HG03442 (cell line): ENCODE data around the gene RPTOR.

ENCODE experiments used
- ATAC-seq: cut with Tn5 transposase; IDR thresholded peaks from one replicate; pipeline ENCODE4 v1.9.1; 2021; ENCODE audit warnings: mild to moderate bottlenecking, moderate library complexity; ENCODE audit not compliant: unreplicated experiment

The RPTOR gene

DNA sequence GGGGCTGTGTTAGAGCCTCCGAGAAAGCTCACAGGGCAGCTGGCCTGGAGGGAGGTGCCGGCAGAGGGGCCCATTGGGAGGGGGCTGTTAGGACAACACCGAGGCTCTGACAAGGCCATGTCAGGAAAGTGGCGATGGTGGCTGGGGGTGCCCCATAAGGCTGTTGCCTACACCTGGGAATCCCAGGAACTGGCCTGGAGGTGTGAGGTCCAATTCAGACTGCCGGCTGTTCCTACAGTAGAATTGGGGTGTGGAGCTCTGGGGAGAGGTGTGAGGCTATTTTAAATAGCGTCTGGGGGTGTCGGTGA is 292.0 kb downstream of the RPTOR start:
- ATAC-seq, result no peak

DNA sequence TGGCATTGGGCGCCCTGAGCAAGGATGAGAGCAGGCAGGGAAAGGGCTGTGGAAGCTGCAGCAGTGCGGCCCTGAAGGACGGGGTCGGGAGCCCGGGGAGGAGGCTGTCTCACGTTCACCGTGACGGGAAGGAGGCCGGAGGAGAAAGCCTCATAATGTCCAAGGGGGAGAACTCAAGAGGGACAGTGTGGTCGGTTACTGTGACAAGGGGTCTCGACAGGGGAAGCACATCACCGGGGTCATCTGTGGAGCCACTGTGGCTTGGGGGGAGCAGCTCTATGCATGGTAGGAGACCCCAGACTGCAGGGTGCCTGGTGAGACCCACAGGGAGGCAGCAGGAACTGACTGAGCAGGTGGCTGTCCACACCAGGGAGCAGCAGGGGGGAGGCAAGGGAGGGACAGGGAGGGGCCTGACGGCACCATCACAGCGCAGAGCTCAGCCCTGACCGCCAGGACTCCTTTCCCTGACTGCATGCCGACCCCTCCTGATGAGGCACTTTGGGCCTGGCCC is 292.4 kb downstream of the RPTOR start:
- ATAC-seq, result no peak

- ATAC-seq, result no peak
Observed at GRCh38 chr17:80837711-80838110, 293.1 kb downstream of the RPTOR start.

DNA sequence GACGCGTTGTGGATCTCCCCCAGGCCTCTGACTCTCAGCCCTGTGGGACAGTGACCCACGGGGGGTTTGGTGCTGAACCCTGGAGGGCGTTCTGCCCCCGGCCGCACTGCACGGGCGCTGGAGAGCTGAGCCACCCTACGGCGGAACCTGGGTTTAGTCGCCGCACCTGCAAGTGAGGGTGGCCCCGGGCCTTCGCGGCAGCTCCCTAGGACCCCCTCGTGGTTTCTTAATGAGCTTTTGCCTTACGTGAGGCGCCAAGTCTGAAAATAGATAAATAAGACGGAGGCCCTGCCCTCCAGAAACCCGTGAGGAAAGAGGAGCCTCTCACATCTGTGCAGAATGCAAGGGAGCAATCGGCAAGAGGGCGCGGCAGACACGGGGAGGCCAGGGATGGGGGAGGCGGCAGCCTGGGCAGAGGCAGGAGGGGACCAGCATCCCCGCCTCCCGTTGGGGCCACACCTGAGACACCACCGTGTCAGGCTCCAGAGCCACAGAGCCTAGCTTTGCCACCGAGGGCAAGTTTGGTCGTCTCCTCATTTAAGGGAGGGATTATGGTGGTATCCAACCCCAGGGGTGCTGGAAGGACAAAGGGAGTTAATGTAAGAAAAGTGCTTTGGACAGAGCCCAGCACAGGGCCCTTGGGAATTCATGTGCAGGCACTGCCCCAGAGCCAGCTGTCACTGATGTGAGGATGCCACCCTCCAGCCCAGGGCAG is 293.8 kb downstream of the RPTOR start:
- no peak for ATAC-seq

- no peak for ATAC-seq
Observed at GRCh38 chr17:80839026-80839345, 294.3 kb downstream of the RPTOR start.

DNA sequence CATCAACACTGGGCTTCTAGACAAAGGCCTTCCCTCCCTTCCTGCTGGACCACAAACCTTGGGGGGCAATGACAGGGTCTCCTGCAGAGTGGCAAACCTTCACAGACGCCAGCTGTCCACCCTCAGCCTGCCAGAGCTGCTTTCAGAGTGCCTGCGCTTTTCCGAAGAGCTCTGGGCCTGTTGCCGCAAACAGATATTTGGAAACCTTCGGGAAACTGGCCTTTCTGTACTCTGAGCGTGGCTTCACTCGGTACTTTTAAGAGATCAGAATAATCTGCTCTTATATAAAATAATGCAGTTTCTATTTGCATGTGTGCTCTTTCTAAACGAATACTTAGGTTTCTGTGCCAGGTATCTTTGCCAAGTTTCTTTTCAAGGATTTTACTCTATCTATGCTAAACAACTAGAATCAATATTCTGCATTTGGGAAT is 294.9 kb downstream of the RPTOR start:
- ATAC-seq, result no peak

- no peak for ATAC-seq
Observed at GRCh38 chr17:80839970-80840369, 295.3 kb downstream of the RPTOR start.

- no peak for ATAC-seq
Observed at GRCh38 chr17:80842456-80843013, 297.9 kb downstream of the RPTOR start.

DNA sequence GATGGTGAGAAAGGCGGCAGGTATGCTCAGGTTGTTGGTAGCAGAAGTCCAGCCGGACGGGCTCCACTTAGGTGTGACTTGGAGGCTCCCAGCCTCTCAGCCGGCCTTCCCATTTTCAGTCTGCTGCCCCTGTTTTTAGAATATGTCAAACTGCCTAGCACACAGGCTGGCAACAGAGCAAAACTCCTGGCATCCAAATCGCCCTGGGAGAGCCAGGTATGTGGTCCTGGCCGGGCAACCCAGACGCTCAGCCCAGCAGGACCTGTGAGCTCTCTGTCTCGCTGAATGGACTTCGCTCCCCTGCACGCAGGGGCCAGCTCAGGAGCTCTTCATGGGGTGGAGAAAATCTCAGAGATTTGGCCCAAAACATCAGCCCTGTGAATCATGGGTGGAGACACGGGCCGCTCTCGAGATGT is 299.1 kb downstream of the RPTOR start:
- ATAC-seq, result no peak

DNA sequence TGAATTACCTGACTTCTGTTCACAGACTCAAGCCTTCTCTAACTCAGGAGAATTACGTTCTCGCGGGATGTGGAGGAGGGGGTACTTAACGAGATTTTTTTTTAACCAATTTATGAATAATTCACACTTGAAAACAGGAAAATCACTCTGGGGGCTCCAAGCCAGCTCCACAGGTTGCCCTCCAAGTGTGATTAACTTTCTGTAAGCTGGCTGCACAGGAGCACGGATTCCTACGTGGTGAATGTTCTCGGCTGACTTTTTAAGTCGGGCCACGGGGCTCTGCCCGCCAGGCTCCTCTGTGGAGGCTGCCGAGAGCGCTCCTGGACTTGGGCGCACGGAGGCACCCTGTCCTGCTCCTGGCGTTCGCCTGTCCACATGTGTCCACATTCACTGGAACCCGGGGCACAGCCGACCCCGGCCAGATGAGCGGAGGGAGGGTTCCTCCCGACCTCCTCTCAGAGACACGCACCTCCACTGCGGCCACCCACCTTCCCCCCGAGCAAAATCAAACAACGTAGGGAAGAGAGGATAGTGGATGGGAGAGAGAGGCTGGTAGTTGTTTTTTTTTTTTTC is 299.9 kb downstream of the RPTOR start:
- no peak for ATAC-seq

- ATAC-seq, result no peak
Observed at GRCh38 chr17:80845069-80845862, 300.6 kb downstream of the RPTOR start.

DNA sequence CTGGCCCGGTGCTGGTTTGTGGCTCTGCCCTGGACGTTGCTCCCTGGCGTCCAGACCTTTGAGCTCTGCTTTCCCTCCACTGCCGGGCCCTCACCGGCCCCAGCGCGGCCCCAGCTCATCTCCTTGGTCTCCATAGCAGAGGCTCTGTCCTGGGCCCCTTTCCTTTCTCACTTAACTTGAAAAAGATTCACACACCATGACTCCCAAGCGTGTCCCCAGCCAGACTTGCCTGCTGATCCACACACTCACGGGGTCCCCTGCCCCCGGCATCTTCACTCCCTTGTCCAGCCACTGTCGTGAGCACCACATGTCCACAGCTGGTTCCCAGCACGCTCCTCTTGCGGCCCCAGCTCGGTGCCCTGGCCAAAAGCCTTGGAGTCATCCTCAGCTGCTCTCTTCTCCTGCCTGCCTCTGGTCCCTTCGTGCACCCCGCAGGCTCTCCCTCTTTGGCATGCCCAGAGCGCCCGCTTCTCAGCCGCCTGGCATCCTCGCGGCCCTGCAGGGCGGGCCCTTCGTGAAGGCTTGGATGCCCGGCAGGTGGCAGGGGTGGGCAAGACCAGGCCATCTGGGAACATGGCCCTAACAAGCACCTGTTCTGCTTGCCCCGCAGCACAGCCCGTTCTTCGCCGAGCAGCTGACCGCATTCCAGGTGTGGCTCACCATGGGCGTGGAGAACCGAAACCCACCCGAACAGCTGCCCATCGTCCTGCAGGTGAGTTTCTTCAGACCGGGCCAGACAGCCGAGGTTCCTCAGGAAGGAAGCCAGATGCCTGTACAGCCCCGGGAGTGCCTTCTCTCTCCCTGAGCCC is 301.4 kb downstream of the RPTOR start:
- ATAC-seq, result no peak

DNA sequence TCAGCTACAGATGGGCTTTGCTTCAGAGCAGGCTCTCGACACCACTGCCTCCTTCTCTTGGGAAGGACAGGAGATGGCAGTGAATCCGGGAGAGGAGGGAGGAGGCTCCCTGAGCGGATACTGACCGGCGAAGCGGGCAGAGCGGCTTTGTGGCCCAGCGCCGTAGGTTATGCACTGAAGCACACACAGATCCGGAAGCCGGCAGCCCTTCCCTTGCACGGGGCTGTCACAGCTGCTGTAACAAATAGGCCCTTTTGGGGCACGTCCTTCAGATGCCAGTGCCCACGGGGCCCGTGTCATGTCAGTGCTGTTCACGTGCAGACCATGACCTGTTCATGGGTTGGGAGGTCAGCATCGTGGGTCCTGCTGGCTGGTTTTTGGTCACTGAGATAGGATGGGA is 302.3 kb downstream of the RPTOR start:
- ATAC-seq, result no peak

DNA sequence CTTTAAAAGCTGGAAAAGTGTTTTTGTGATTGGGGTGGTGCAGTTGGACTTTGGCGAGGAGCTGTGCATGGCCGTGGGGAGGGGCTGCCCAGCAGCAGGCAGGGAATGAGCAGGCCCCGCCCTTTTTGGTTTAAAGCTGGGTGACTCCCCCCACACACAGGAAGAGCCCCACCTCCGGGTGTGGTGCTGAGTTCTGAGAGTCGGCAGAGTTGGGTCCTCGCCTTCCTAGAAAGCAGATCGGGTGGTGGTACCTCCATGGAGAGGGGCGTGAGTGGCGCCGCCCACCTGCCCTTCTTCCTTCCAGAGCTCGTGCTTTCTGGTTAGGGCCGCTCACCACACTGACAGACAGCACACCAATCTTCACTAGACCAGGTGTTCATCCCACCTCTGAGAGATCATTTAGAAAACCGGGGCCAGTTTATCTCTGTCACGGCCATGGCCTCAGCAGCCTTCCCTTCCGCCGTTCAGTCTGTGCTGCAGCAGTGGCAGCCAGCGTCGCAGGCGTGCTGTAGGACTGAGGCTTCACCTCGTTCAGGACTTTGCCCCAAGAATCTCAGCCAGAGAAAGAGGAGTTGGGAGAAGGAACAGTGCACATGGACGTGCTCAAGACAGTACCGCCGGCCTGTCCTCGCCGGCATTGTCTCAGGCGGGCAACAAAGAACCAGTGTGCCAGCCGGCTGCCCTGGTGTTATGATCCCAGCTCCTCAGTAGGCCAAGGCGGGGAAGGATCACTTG is 303.0 kb downstream of the RPTOR start:
- no peak for ATAC-seq

GRCh38 chr17:80848449-80849102 is 303.9 kb downstream of the RPTOR start:
- ATAC-seq, result no peak

GRCh38 chr17:80849119-80849518 is 304.5 kb downstream of the RPTOR start:
- ATAC-seq, result no peak

GRCh38 chr17:80850109-80850508 is 305.5 kb downstream of the RPTOR start:
- ATAC-seq, result no peak

DNA sequence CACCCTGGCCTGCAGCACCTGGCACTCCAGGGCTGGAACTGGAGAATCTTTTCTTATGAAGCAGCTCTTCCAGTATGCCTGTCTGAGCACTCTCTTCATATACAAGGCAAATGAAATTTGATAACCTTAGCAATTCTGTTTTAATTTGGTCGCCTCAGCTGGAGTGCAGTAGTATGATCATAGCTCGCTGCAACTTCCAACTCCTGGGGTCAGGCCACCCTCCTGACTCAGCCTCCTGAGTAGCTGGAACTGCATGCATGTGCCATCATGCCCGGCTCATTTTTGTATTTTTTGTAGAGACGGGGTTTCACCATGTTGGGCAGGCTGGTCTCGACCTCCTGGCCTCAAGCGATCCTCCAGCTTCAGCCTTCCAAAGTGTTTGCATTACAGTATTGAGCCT is 306.2 kb downstream of the RPTOR start:
- no peak for ATAC-seq

DNA sequence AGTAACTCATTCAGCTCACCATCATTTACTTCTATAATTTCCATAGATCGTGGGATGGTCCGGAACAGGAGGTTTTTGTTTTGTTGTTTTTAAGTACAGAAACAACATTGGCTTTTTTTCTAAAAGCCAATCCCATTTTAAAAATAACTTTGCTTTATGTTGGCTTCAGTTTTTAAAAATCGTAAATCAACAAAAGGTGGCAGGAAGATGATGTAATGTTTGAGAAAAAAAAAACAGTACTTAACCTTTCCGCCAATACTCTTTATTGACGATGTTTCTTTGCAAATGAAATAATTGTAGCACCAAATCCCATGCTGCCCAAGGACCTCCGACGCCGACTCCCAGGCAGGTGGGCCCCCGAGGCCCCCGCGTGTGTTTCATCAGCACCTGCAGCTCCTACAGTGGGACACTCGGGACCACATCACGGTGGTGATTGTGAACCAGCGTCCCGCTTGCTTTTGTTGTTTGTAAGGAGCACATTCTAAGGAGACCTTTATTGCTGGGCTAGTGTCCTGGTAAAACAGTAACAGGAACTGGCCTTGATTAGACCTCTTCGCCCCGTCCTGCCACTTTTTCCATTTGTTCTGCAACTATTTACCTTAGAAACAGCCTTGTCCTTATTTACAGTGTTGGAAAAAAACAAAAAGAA is 306.8 kb downstream of the RPTOR start:
- no peak for ATAC-seq
